Lung microvascular endothelial cell (primary cell): ENCODE results near the gene RAPGEF5. TPM values are rescaled to one million over a fixed set of nuclear protein-coding genes. Genes with fewer than 3 reads are reported as not detected.

Source experiments
- DNase-seq, 2 donors: peaks; one replicate each; pipeline versions ENCODE4 v3.0.0 to v3.0.0-alpha.2; 2010; ENCODE audit warnings: low read depth in 2 of 2
- total RNA-seq: library from RNA; depleted of rRNA; stranded (reverse); fragments of >200 nt; gene quantifications from 2 replicates; pipeline ENCODE4 v1.2.1, GENCODE V29; 2014

Gene RAPGEF5
- total RNA-seq, 1 donor from 2014 or later, result 110 TPM

- peak in 1 of 2 donors; percentile 18 for DNase-seq
Observed at GRCh38 chr7:22223807-22224206, 133.1 kb downstream of the RAPGEF5 start.

GRCh38 chr7:22220941-22221340 lies 136.0 kb downstream of the RAPGEF5 start:
- peak; percentile 70 to 91 for DNase-seq

GRCh38 chr7:22219739-22220493 lies 137.0 kb downstream of the RAPGEF5 start:
- peak; percentile 94 to 97 for DNase-seq

- DNase-seq, result peak; percentile 54 to 80
Observed at GRCh38 chr7:22219036-22219435, 137.9 kb downstream of the RAPGEF5 start.

DNA sequence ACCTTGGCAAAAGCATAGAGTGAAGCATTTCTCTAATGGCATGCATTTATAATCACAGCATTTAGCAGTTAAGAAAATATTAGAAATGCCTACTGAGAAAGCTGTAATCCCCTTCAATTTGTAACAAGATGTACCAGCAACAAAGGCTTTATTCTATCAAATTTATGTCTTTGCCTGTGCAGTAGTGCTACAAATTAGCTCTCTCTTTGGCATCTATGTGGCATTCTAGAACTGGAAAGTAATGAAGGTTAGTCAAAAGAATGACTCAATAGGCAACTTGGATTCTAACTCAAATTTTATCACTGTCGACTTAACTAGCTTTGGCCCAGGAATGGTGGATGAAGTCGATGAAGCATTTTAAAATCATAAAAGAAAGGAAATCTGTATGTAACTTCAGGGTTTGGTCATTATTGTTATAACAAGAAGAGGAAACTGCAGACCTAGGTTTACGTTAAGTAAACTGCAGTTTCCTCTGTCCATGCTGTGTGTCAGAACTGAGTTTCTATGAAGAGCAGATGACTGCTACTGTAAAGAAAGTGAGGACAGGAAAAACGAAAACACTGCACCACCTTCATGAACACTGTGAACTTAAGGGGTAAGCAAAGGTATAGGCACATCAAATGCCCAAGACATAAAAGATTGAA lies 140.0 kb downstream of the RAPGEF5 start:
- peak; percentile 44 to 72 for DNase-seq

DNA sequence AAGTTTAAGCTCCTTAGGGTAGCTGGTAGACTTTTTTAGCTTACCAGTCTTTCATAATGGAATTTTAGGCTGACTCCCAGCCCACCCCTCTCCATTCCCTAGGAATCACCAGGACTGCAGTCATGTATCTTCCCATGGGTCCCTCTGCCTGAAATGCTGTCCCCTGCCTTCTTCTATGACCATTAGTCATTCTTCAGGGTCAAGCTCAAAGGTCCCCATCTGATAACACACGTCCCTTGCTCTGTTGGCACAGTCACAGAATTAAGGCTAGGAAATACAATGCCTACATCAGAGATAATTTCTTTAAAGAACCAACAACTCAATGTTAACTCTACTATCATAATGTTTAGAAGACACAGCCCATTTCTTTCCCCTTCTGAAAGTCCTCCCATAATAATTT lies 140.6 kb downstream of the RAPGEF5 start:
- peak; percentile 39 to 49 for DNase-seq

GRCh38 chr7:22214000-22214399 lies 143.0 kb downstream of the RAPGEF5 start:
- DNase-seq, result peak; percentile 76 to 87

GRCh38 chr7:22213081-22213480 lies 143.9 kb downstream of the RAPGEF5 start:
- peak in 1 of 2 donors; percentile 5 for DNase-seq

DNA sequence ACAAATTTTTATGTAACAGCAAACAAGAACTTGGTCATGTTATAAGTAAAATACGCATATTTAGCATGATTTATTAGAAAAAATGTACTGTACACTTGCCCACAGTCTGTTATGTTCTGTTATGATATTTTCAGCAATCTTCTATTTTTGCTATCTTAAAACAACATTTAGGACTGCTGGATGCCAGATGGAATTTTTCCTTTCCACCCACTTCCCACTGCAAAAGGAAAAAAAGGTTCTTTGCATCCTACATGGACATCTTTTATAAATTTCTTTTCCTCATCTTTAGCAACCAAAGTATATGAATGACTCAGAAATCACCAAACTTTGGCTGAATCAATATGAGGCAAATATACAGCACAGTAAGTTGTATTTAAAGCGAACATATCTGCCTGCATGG lies 146.0 kb downstream of the RAPGEF5 start:
- no peak for DNase-seq

GRCh38 chr7:22210355-22210754 lies 146.6 kb downstream of the RAPGEF5 start:
- DNase-seq, result peak in 1 of 2 donors; percentile 18

DNA sequence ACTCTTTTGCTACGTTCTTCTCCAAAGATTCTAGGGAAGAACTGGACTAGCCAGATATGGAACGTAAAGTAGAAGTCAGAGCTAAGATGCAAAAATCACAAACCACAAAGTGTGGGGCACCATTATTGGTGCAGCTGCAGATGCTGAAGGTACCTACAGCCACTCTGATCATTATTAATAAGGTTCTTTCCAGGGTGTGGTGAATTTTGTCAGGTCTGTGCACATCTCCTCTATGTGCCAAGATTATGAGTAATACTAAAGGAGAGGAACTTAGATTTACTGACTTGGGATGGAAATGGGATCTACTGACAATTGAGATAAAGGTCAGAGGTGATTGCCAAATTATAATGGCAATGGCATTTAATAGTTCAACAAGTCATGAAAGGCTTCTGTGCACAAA lies 148.2 kb downstream of the RAPGEF5 start:
- peak in 1 of 2 donors; percentile 17 for DNase-seq

DNA sequence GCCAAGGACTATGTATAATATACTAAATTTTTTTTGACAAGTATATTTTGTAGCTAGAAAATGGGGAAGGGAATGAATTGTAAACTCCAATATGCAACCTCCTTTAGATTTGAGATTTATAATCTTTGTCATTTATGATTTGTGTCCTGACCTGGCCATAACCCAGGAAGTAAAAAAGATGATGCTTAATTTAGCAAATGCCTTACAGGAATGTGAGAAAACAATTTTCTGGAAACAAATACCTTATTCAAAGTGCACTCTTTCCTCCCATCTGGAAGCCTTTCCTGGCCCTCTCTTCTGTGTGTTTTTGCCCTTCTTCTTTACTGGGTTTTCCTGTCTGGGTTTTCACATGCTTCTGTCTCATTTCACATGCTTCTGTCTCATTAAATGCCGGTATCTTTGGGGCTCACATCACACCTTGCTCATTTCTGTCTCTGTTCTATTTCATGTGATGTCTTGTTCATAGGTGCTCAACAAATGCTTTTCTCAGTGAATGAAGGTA lies 149.2 kb downstream of the RAPGEF5 start:
- peak in 1 of 2 donors; percentile 34 for DNase-seq

DNA sequence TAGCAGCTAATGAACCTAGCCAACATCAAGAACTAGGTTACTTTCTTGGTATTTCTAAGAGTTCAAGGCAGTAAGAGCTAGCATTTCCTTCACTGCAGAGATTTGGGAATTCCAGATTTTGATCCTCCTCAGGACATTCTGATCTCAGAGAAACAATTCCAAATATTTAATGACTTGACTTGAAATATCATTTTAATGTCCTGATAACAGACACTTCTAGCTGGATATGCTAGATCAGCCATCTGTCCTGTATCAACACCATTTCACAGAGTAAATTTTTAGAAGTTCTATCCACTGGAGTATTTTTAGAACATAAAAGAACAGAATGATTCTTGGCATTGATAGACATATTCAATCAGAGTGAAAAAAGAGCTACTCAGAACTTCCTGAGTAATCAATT lies 151.3 kb downstream of the RAPGEF5 start:
- DNase-seq, result no peak

DNA sequence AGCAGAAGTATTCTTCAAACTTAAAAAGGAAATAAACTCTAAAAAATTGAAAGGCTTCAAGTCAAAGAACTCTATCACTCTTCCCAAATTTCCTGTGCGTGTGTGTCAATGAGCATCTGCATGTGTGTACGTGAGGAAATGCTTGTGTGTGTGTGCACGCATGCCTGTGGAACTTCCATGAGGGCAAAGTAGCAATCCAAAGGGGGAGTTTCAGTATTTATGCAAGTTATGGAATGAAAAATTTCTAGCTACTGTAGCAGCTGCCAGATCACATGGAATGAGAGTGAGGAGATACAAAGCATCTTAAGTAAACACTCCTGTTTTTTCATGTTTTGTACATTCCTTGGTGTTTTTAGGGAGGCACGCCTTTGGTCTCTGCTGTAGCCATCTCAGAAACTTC lies 152.6 kb downstream of the RAPGEF5 start:
- DNase-seq, result peak in 1 of 2 donors; percentile 51

GRCh38 chr7:22202141-22202540 lies 154.8 kb downstream of the RAPGEF5 start:
- DNase-seq, result peak; percentile 40 to 46

DNA sequence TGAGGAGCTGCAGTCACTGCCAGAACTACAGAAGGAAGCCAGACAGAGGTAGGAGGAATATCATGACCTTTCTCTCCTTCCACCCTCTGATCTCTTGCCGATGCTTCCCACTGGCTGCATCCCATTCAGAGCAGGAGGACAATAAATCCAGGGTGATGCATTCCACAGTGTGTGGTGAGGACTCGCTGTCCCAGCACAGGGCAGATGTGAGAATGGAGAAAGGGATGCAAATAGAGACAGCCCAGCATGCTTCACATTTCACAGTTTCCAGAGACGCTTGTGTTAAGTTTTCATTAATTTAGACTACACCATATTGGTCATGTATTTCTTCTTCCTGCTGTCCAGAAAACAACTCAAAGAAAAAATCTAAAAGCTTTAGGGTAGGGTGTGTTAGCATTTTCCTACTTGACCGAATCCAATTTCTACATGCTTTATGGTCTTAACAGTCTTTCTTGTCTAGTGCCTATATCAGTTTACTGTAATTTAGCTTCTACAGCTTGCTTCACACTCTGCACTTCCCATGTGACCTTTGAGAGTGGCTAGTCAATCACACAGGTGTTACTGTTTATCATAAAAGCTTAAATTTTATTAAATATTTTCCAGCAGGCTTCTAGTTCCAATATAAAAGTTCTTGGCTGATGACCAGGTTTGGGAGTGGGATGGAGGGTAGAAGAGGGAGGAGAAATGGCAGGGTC lies 155.6 kb downstream of the RAPGEF5 start:
- no peak for DNase-seq

DNA sequence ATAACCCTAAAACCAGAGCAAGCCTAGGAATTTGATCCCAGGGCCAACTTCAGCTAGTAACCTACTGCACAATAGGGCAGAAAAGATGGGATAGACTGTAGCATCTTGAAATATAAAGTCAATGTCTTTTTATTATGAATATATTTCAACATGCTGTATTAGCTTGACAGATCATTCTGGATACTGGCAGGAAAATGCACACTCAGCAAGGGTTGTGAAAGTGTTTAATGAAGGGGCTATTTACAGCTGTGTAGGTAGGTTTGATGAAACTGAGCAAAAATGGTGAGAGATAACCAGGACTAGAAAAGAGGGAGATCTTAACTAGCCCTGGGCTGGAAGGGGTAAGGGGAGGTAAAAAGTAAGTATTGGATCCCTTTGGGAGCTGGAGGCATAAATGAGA lies 156.2 kb downstream of the RAPGEF5 start:
- DNase-seq, result no peak

GRCh38 chr7:22200238-22200637 lies 156.7 kb downstream of the RAPGEF5 start:
- no peak for DNase-seq

- DNase-seq, result no peak
Observed at GRCh38 chr7:22197376-22197775, 159.6 kb downstream of the RAPGEF5 start.

DNA sequence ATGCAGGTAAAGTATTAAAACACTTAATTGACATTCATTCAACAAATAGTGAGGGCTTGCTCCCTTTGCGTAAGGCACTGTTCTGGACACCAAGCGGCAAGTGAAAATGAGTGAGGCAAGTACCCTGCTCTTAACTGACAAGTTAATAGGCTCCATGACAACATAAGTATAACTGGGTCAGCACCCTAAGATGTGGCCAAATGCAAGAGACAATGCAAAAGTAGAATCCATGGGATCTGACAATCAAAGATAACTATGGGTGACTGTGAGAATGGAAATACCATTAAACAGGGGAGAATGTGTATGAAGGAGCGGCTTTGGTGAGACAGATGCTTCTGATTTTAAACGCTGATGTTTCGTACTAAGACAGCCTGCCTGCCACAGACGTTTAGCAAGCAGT lies 160.5 kb downstream of the RAPGEF5 start:
- DNase-seq, result no peak

- DNase-seq, result no peak
Observed at GRCh38 chr7:22195397-22196172, 161.4 kb downstream of the RAPGEF5 start.
